Mesenchymal stem cell (in vitro differentiated cells and primary cell): Measurements from ENCODE around the gene KAT7.

Experiments
- DNase-seq: peaks from one replicate; pipeline ENCODE4 v3.0.0-alpha.2; 2013
- H2AFZ ChIP-seq: one replicate; pipeline ENCODE4 v1.6.1; 2013; ENCODE audit warnings: low read depth, mild to moderate bottlenecking, control low read depth, inconsistent platforms, low read length, moderate library complexity
- H2AK5ac ChIP-seq: 2 replicates; pipeline ENCODE4 v1.6.1; 2013; ENCODE audit warnings: low read length, moderate library complexity, mild to moderate bottlenecking, inconsistent platforms; ENCODE audit not compliant: severe bottlenecking
- H2BK120ac ChIP-seq: one replicate; pipeline ENCODE4 v1.6.1; 2013; ENCODE audit warnings: low read depth, mild to moderate bottlenecking, inconsistent platforms, low read length, moderate library complexity
- H2BK12ac ChIP-seq, 2 experiments: one replicate each; pipeline ENCODE4 v1.6.1; 2013; ENCODE audit warnings: inconsistent platforms in 2 of 2, low read length in 2 of 2, mild to moderate bottlenecking in 2 of 2, moderate library complexity in 2 of 2, control low read depth in 1 of 2
- H2BK15ac ChIP-seq: one replicate; pipeline ENCODE4 v1.6.1; 2013; ENCODE audit warnings: mild to moderate bottlenecking, low read depth, inconsistent platforms; ENCODE audit not compliant: poor library complexity, severe bottlenecking
- H2BK5ac ChIP-seq: 2 replicates; pipeline ENCODE4 v1.6.1; 2013; ENCODE audit warnings: low read depth, mild to moderate bottlenecking, low read length, control low read depth, inconsistent platforms; ENCODE audit not compliant: poor library complexity, severe bottlenecking
- H3K14ac ChIP-seq, 2 experiments: one replicate each; pipeline ENCODE4 v1.6.1; 2013; ENCODE audit warnings: inconsistent platforms in 2 of 2, low read length in 2 of 2, control low read depth in 1 of 2, mild to moderate bottlenecking in 1 of 2, moderate library complexity in 1 of 2
- H3K18ac ChIP-seq, 2 experiments: one replicate each; pipeline ENCODE4 v1.6.1; 2013; ENCODE audit warnings: inconsistent platforms in 2 of 2, low read length in 2 of 2, control low read depth in 1 of 2, low read depth in 1 of 2, mild to moderate bottlenecking in 1 of 2
- H3K23ac ChIP-seq, 2 experiments: one replicate each; pipeline ENCODE4 v1.6.1; 2013; ENCODE audit warnings: inconsistent platforms in 2 of 2, low read length in 2 of 2, mild to moderate bottlenecking in 2 of 2, moderate library complexity in 2 of 2, control low read depth in 1 of 2
- H3K27ac ChIP-seq: 2 replicates; pipeline ENCODE4 v1.5.1; 2013; ENCODE audit warnings: mild to moderate bottlenecking, moderate library complexity, low read length, control low read depth, inconsistent platforms; ENCODE audit not compliant: poor library complexity, severe bottlenecking
- H3K27me3 ChIP-seq, 2 experiments: 2 replicates each; pipeline versions ENCODE4 v1.6.1 to v1.7.0; 2013; ENCODE audit warnings: low read length in 2 of 2, mild to moderate bottlenecking in 2 of 2, moderate library complexity in 2 of 2, control low read depth in 1 of 2, inconsistent platforms in 1 of 2; ENCODE audit not compliant: control insufficient read depth in 1 of 2, insufficient read depth in 1 of 2
- H3K36me3 ChIP-seq, 2 experiments: 2 replicates each; pipeline versions ENCODE4 v1.6.1 to v1.7.0; 2013; ENCODE audit warnings: low read length in 2 of 2, control low read depth in 1 of 2, inconsistent platforms in 1 of 2, low read depth in 1 of 2, mild to moderate bottlenecking in 1 of 2; ENCODE audit not compliant: insufficient read depth in 2 of 2, control insufficient read depth in 1 of 2
- H3K4ac ChIP-seq, 2 experiments: one replicate each; pipeline ENCODE4 v1.6.1; 2013; ENCODE audit warnings: inconsistent platforms in 2 of 2, low read length in 2 of 2, mild to moderate bottlenecking in 2 of 2, moderate library complexity in 2 of 2, control low read depth in 1 of 2, low read depth in 1 of 2
- H3K4me1 ChIP-seq: 2 replicates; pipeline ENCODE4 v1.6.1; 2013; ENCODE audit warnings: low read depth, low read length, control low read depth; ENCODE audit not compliant: control insufficient read depth, insufficient read depth
- H3K4me2 ChIP-seq: 2 replicates; pipeline ENCODE4 v1.6.1; 2013; ENCODE audit warnings: low read length, mild to moderate bottlenecking, inconsistent platforms; ENCODE audit not compliant: poor library complexity, severe bottlenecking
- H3K4me3 ChIP-seq, 2 experiments: 2 replicates each; pipeline versions ENCODE4 v1.5.1 to v1.7.0; 2013; ENCODE audit warnings: low read length in 2 of 2, mild to moderate bottlenecking in 2 of 2, control low read depth in 1 of 2, low read depth in 1 of 2; ENCODE audit not compliant: insufficient read depth in 1 of 2
- H3K79me1 ChIP-seq: replicated peaks from 2 replicates; pipeline ENCODE4 v1.6.1; 2013; ENCODE audit warnings: mild to moderate bottlenecking, control low read depth, low read length, inconsistent platforms; ENCODE audit not compliant: poor library complexity, severe bottlenecking
- H3K9ac ChIP-seq: 2 replicates; pipeline ENCODE4 v1.7.0; 2013; ENCODE audit warnings: mild to moderate bottlenecking, low read length, moderate library complexity
- H3K9me3 ChIP-seq: 2 replicates; pipeline ENCODE4 v1.7.0; 2013; ENCODE audit warnings: mild to moderate bottlenecking, low read length; ENCODE audit not compliant: control insufficient read depth
- H4K8ac ChIP-seq: one replicate; pipeline ENCODE4 v1.6.1; 2013; ENCODE audit warnings: inconsistent platforms, mild to moderate bottlenecking, low read length, moderate library complexity
- H4K91ac ChIP-seq: one replicate; pipeline ENCODE4 v1.6.1; 2013; ENCODE audit warnings: mild to moderate bottlenecking, low read length, inconsistent platforms
- WGBS: methylation state at CpG from one replicate; pipeline ENCODE4 v1.1.7; 2013; ENCODE audit warnings: mixed read lengths; 5-methylcytosine and 5-hydroxymethylcytosine counted together

KAT7 gene

GRCh38 chr17:49846938-49847712 lies 58.6 kb downstream of the KAT7 start:
- Histone ChIP-seq H3K9ac (no peak overlapping the region), H2BK120ac (no peak overlapping the region), H3K4me2 (peak overlapping the region; percentile 19), H3K14ac (no peak overlapping the region), H3K79me1 (peaks cover 8% of the 10 kb centered on the region), H2BK15ac (no peak overlapping the region), H3K27me3 (no peaks in the 10 kb centered on the region), H3K4me1 (peaks cover 9% of the 10 kb centered on the region), H2AFZ (no peak overlapping the region), H2AK5ac (peak overlapping the region; percentile 38), H2BK5ac (no peak overlapping the region), H3K18ac (no peak overlapping the region), H4K91ac (no peak overlapping the region), H3K4ac (no peak overlapping the region), H3K27ac (no peak overlapping the region), H3K4me3 (no peak overlapping the region), H2BK12ac (no peak overlapping the region), H3K23ac (no peak overlapping the region), H3K9me3 (no peaks in the 10 kb centered on the region), H4K8ac (no peak overlapping the region), H3K36me3 (peaks cover 0 to 40% of the 10 kb centered on the region in 2 experiments)
- no peak for DNase-seq
- 86% methylated on average over 9 of the region's 9 CpGs for WGBS

GRCh38 chr17:49848019-49848473 lies 59.6 kb downstream of the KAT7 start, which contains the start of gene TAC4:
Gene TAC4 (minus strand): TSS chr17:49848069. CDS start chr17:49848017, 52 bp downstream.
- no peak within 1 kb of the TSS for H2BK15ac ChIP-seq
- no peak within 1 kb of the TSS for H3K18ac ChIP-seq

DNA sequence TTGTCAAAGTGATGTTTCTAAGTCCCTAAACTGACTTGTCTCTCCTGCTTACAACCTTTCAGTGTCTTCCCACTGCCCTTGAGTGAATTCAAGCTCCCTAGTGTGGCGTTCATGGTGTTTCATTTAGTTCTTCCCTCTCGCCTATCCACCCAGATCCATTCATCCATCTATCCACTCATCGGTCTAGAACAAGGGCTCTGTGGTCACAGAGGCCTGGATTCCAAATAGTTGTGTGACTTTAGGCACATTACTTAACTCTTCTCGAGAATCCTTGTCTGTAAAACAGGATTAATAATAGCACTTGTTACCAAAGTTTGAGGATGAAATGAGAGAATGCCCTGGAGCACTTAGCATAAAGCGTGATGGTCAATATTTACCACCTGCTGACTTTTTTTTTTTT lies 60.3 kb downstream of the KAT7 start:
- no peak overlapping the region for H4K91ac ChIP-seq
- H3K23ac ChIP-seq: no peak overlapping the region
- H3K18ac ChIP-seq: no peak overlapping the region
- H3K79me1 ChIP-seq: peaks cover 6% of the 10 kb centered on the region
- no peak overlapping the region for H2AK5ac ChIP-seq
- H3K9ac ChIP-seq: no peak overlapping the region
- H3K9me3 ChIP-seq: no peaks in the 10 kb centered on the region
- no peak overlapping the region for H3K4me2 ChIP-seq
- H3K36me3 ChIP-seq: peaks cover 0 to 41% of the 10 kb centered on the region in 2 experiments
- H3K4me3 ChIP-seq: no peak overlapping the region
- no peak overlapping the region for H2BK120ac ChIP-seq
- H2BK15ac ChIP-seq: no peak overlapping the region
- no peak overlapping the region for H2BK5ac ChIP-seq
- H3K4me1 ChIP-seq: peaks cover 11% of the 10 kb centered on the region
- no peak overlapping the region for H3K27ac ChIP-seq
- H2AFZ ChIP-seq: no peak overlapping the region
- DNase-seq: no peak
- H4K8ac ChIP-seq: no peak overlapping the region
- WGBS: 96% methylated on average over 3 of the region's 5 CpGs
- no peak overlapping the region for H2BK12ac ChIP-seq
- peaks cover 3 to 4% of the 10 kb centered on the region in 2 experiments for H3K27me3 ChIP-seq
- no peak overlapping the region for H3K4ac ChIP-seq
- H3K14ac ChIP-seq: no peak overlapping the region

More at GRCh38 chr17:49848019-49848473, 59.6 kb downstream of the KAT7 start, which contains the start of gene TAC4:
- H2AK5ac ChIP-seq: peak within 1 kb of the TSS; percentile 38
- H2BK12ac ChIP-seq: peak within 1 kb of the TSS in 1 of 2 experiments; percentile 34
- H3K9me3 ChIP-seq: no peaks in the 10 kb centered on the region
- H3K36me3 ChIP-seq: peaks cover 0 to 40% of the 10 kb centered on the region in 2 experiments
- peak within 1 kb of the TSS; percentile 19 for H3K4me2 ChIP-seq
- no peak within 1 kb of the TSS for H3K27ac ChIP-seq
- H2BK5ac ChIP-seq: no peak within 1 kb of the TSS
- DNase-seq: no peak
- H3K23ac ChIP-seq: no peak within 1 kb of the TSS
- H3K4me1 ChIP-seq: peaks cover 9% of the 10 kb centered on the region
- no peaks in the 10 kb centered on the region for H3K27me3 ChIP-seq
- H3K79me1 ChIP-seq: peaks cover 6% of the 10 kb centered on the region
- no peak within 1 kb of the TSS for H3K4me3 ChIP-seq
- no peak within 1 kb of the TSS for H4K8ac ChIP-seq
- no peak within 1 kb of the TSS for H3K9ac ChIP-seq
- no peak within 1 kb of the TSS for H3K4ac ChIP-seq
- H4K91ac ChIP-seq: no peak within 1 kb of the TSS
- no peak within 1 kb of the TSS for H3K14ac ChIP-seq
- no peak within 1 kb of the TSS for H2AFZ ChIP-seq
- H2BK120ac ChIP-seq: no peak within 1 kb of the TSS

GRCh38 chr17:49850218-49850610 lies 61.7 kb downstream of the KAT7 start:
- peak overlapping the region; percentile 91 for H3K4me2 ChIP-seq
- no peaks in the 10 kb centered on the region for H3K9me3 ChIP-seq
- DNase-seq: no peak
- no peak overlapping the region for H3K9ac ChIP-seq
- peaks cover 13% of the 10 kb centered on the region for H3K4me1 ChIP-seq
- no peak overlapping the region for H3K18ac ChIP-seq
- H3K27ac ChIP-seq: no peak overlapping the region
- WGBS: 87% methylated on average over 5 of the region's 5 CpGs
- peaks cover 4% of the 10 kb centered on the region for H3K79me1 ChIP-seq
- no peak overlapping the region for H3K14ac ChIP-seq
- H4K91ac ChIP-seq: no peak overlapping the region
- peaks cover 11 to 19% of the 10 kb centered on the region in 2 experiments for H3K27me3 ChIP-seq
- no peak overlapping the region for H2BK12ac ChIP-seq
- no peak overlapping the region for H2BK120ac ChIP-seq
- H2BK15ac ChIP-seq: no peak overlapping the region
- H3K4me3 ChIP-seq: no peak overlapping the region
- no peak overlapping the region for H4K8ac ChIP-seq
- peak overlapping the region; percentile 69 for H2AK5ac ChIP-seq
- H3K4ac ChIP-seq: no peak overlapping the region
- H2BK5ac ChIP-seq: no peak overlapping the region
- H3K23ac ChIP-seq: no peak overlapping the region
- H3K36me3 ChIP-seq: peaks cover 0 to 34% of the 10 kb centered on the region in 2 experiments
- no peak overlapping the region for H2AFZ ChIP-seq
